HFF-Myc (cell line): ENCODE results near the gene TRAF5.

ENCODE experiments used
- DNase-seq: peaks from one replicate; pipeline ENCODE4 v3.0.0-alpha.2; 2011; ENCODE audit warnings: low read depth; ENCODE audit errors: extremely low read depth
- H3K4me3 ChIP-seq: replicated peaks from 2 replicates; pipeline ENCODE4 v1.5.1; 2011; ENCODE audit warnings: low read depth, mild to moderate bottlenecking, control low read depth, low read length
- TF ChIP-seq, protein P1 (sequence below): IDR thresholded peaks from 2 replicates; pipeline ENCODE4 v1.5.1; 2012; ENCODE audit warnings: mild to moderate bottlenecking, low read depth, low read length, control low read depth; ENCODE audit errors: missing control alignments

Gene TRAF5

GRCh38 chr1:211369640-211370039 is 43.0 kb downstream of the TRAF5 start:
- TF ChIP-seq, protein P1, sequence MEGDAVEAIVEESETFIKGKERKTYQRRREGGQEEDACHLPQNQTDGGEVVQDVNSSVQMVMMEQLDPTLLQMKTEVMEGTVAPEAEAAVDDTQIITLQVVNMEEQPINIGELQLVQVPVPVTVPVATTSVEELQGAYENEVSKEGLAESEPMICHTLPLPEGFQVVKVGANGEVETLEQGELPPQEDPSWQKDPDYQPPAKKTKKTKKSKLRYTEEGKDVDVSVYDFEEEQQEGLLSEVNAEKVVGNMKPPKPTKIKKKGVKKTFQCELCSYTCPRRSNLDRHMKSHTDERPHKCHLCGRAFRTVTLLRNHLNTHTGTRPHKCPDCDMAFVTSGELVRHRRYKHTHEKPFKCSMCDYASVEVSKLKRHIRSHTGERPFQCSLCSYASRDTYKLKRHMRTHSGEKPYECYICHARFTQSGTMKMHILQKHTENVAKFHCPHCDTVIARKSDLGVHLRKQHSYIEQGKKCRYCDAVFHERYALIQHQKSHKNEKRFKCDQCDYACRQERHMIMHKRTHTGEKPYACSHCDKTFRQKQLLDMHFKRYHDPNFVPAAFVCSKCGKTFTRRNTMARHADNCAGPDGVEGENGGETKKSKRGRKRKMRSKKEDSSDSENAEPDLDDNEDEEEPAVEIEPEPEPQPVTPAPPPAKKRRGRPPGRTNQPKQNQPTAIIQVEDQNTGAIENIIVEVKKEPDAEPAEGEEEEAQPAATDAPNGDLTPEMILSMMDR: no peak
- no peak overlapping the region for H3K4me3 ChIP-seq
- DNase-seq: no peak

DNA sequence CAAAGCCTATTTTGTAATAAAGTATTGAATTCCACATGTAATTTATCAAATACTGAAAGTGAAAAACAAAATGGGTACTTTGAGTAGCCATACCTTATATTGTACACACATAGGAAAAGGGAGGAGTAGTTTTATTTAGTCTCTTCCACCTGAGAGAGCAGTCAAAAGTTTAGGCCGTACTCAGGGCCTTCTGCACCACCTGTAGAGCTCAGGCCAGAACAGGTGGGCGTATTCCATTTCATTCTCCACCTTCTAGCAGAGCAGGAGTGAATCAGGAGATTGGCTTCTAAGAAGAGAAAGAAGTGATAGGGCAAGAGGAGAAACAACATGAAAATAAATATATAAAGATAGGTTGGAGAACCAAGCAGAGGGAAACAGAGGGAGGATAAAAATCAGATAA is 44.0 kb downstream of the TRAF5 start:
- TF ChIP-seq, protein P1: no peak
- H3K4me3 ChIP-seq: no peak overlapping the region
- DNase-seq: no peak

- DNase-seq: no peak
- H3K4me3 ChIP-seq: no peak overlapping the region
- TF ChIP-seq, protein P1: no peak
These were observed 44.9 kb downstream of the TRAF5 start for GRCh38 chr1:211371406-211372105.

DNA sequence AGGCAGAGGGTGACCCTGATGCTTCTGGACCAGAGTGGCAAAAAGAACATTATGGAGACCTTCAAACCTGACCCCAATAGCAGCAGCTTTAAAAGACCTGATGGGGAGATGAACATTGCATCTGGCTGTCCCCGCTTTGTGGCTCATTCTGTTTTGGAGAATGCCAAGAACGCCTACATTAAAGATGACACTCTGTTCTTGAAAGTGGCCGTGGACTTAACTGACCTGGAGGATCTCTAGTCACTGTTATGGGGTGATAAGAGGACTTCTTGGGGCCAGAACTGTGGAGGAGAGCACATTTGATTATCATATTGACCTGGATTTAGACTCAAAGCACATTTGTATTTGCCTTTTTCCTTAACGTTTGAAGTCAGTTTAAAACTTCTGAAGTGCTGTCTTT is 45.8 kb downstream of the TRAF5 start:
- no peak for DNase-seq
- H3K4me3 ChIP-seq: no peak overlapping the region
- TF ChIP-seq, protein P1: no peak

- no peak for DNase-seq
- TF ChIP-seq, protein P1: no peak
- H3K4me3 ChIP-seq: no peak overlapping the region
These were observed 48.6 kb downstream of the TRAF5 start for GRCh38 chr1:211375146-211375818.

GRCh38 chr1:211375949-211376348 is 49.3 kb downstream of the TRAF5 start:
- no peak for DNase-seq
- TF ChIP-seq, protein P1: no peak
- H3K4me3 ChIP-seq: no peak overlapping the region
